ENCODE measurements around the gene MYLK2. TPM values are rescaled to one million over a fixed set of nuclear protein-coding genes. Genes with fewer than 3 reads are reported as not detected.
"Not testable (repeated sequence)": the region's sequence is repeated elsewhere in the genome, so short reads cannot be mapped to it uniquely, and the experiment has no call there.

The MYLK2 gene
- total RNA-seq, 1 donor from 2014 or later = 0.49 TPM

DNA sequence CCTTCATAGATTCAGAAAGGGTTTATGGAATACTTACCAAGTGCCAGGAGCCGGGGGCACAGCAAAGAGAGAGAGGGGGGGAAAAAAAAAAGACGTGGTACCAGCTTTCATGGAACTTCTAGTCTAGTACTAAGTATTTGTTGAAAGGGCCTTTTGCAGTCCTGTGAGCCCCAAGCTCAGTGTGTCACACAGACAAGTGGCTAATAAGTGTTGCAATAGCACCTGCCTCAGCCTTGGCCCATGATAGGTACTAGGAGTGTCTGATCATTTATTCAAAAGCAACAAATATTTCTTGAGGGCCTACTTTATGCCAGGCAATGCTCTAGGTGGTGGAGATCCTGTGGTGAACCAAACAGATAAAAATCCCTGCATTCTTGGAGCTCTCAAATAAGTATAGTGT, 7.9 kb downstream of the MYLK2 start:
- Mint-ChIP-seq H3K27me3 (ENCODE audit: low read depth) (no peaks in the 10 kb centered on the region), H3K4me1 (peaks cover 4% of the 10 kb centered on the region), H3K4me3 (no peak overlapping the region), H3K9me3 (no peaks in the 10 kb centered on the region), H3K36me3 (no peaks in the 10 kb centered on the region), H3K27ac (no peak overlapping the region)
- no peak for DNase-seq (ENCODE audit: low spot score in 2 of 2, unreplicated experiment in 2 of 2)
- no peak for TF ChIP-seq CTCF (IDR thresholded peaks at IDR 0.05; ENCODE audit: unreplicated experiment)

GRCh38 chr20:31828016-31828415, 8.9 kb downstream of the MYLK2 start:
- H3K27me3 Mint-ChIP-seq (ENCODE audit: low read depth); H3K36me3 Mint-ChIP-seq; H3K4me1 Mint-ChIP-seq; H3K9me3 Mint-ChIP-seq; H3K4me3 Mint-ChIP-seq; H3K27ac Mint-ChIP-seq; DNase-seq (ENCODE audit: low spot score in 2 of 2, unreplicated experiment in 2 of 2): not testable (repeated sequence)

DNA sequence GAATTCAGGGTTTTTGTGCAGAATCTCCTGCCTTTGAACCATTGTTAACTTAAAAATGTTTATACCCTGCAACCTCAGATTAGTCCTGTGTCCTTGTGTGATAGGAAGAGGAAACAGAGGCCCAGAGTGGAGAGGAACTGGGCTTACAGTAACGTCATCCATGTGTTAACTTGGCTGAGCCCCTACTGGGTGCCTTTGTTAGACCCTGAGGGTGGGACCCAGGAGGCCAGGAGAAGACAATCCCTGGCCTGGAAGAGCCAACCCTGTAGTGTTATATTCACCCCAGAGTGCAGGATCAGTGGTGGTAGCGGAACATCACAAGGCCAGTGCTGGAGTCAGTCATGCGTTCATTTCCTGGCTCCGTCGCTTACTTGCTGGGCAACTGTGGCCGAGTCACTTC, 10.6 kb downstream of the MYLK2 start:
- H3K27me3 Mint-ChIP-seq (ENCODE audit: low read depth) = no peaks in the 10 kb centered on the region
- no peak for DNase-seq (ENCODE audit: low spot score in 2 of 2, unreplicated experiment in 2 of 2)
- H3K9me3 Mint-ChIP-seq = no peaks in the 10 kb centered on the region
- no peaks in the 10 kb centered on the region for H3K36me3 Mint-ChIP-seq
- TF ChIP-seq CTCF (IDR thresholded peaks at IDR 0.05; ENCODE audit: unreplicated experiment) = no peak
- no peak overlapping the region for H3K27ac Mint-ChIP-seq
- H3K4me3 Mint-ChIP-seq = no peak overlapping the region
- H3K4me1 Mint-ChIP-seq = no peaks in the 10 kb centered on the region

- H3K27me3 Mint-ChIP-seq (ENCODE audit: low read depth) = no peaks in the 10 kb centered on the region
- H3K4me1 Mint-ChIP-seq = no peaks in the 10 kb centered on the region
- H3K27ac Mint-ChIP-seq = no peak overlapping the region
- H3K36me3 Mint-ChIP-seq = no peaks in the 10 kb centered on the region
- H3K4me3 Mint-ChIP-seq = no peak overlapping the region
- no peaks in the 10 kb centered on the region for H3K9me3 Mint-ChIP-seq
- no peak for TF ChIP-seq CTCF (IDR thresholded peaks at IDR 0.05; ENCODE audit: unreplicated experiment)
- DNase-seq (ENCODE audit: low spot score in 2 of 2, unreplicated experiment in 2 of 2) = no peak
Measured at GRCh38 chr20:31830406-31830981, 11.3 kb downstream of the MYLK2 start.

GRCh38 chr20:31831211-31831610, 12.1 kb downstream of the MYLK2 start:
- DNase-seq (ENCODE audit: low spot score in 2 of 2, unreplicated experiment in 2 of 2) = no peak
- TF ChIP-seq CTCF (IDR thresholded peaks at IDR 0.05; ENCODE audit: unreplicated experiment) = no peak
- H3K9me3 Mint-ChIP-seq = no peaks in the 10 kb centered on the region
- no peaks in the 10 kb centered on the region for H3K36me3 Mint-ChIP-seq
- H3K27me3 Mint-ChIP-seq (ENCODE audit: low read depth) = no peaks in the 10 kb centered on the region
- peaks cover 4% of the 10 kb centered on the region for H3K4me1 Mint-ChIP-seq
- H3K4me3 Mint-ChIP-seq = no peak overlapping the region
- no peak overlapping the region for H3K27ac Mint-ChIP-seq

DNA sequence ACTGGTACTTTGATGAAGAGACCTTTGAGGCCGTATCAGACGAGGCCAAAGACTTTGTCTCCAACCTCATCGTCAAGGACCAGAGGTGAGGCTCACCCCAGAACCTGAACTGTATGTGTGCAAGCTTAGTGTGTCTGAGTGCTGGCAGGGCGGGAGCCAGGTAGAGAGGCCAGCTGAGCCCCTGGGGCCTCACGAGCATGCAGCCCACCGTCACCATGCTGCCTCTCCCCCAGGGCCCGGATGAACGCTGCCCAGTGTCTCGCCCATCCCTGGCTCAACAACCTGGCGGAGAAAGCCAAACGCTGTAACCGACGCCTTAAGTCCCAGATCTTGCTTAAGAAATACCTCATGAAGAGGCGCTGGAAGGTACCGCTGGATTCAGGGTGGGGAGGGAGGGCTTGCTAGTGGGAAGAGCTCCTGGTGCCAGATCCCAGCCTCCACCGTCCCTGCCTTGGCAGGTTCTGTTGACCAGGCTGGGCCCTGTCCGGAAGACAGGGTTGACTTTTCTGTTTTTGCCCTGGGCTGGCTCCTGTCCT, 12.7 kb downstream of the MYLK2 start:
- H3K4me1 Mint-ChIP-seq = peaks cover 6% of the 10 kb centered on the region

More for the DNA sequence above, 12.7 kb downstream of the MYLK2 start:
- TF ChIP-seq CTCF (IDR thresholded peaks at IDR 0.05; ENCODE audit: unreplicated experiment) = no peak
- Mint-ChIP-seq H3K27me3 (ENCODE audit: low read depth) (no peaks in the 10 kb centered on the region), H3K36me3 (no peaks in the 10 kb centered on the region), H3K9me3 (no peaks in the 10 kb centered on the region), H3K4me3 (no peak overlapping the region), H3K27ac (no peak overlapping the region)
- no peak for DNase-seq (ENCODE audit: low spot score in 2 of 2, unreplicated experiment in 2 of 2)

Data from mesothelial cell of epicardium (in vitro differentiated cells).